ENCODE data around the gene XRCC4.

XRCC4 gene

GRCh38 chr5:83097689-83098231 is 20.4 kb downstream of the XRCC4 start:
- TF ChIP-seq CTCF (IDR thresholded peaks at IDR 0.05; ENCODE audit: low read depth, low read length): no peak
- no peak for TF ChIP-seq MAX (IDR thresholded peaks at IDR 0.05; ENCODE audit: low read depth, low read length)
- no peak for TF ChIP-seq MYC (IDR thresholded peaks at IDR 0.05; ENCODE audit: low read depth, low read length)
- no peak for DNase-seq (ENCODE audit: low read depth)
- no peak overlapping the region for H3K4me3 ChIP-seq (ENCODE audit: low read depth, low read length)

GRCh38 chr5:83099001-83099400 is 21.7 kb downstream of the XRCC4 start:
- DNase-seq (ENCODE audit: low read depth): no peak
- TF ChIP-seq MAX (IDR thresholded peaks at IDR 0.05; ENCODE audit: low read depth, low read length): no peak
- H3K4me3 ChIP-seq (ENCODE audit: low read depth, low read length): no peak overlapping the region

GRCh38 chr5:83099445-83099844 is 22.1 kb downstream of the XRCC4 start:
- TF ChIP-seq MAX (IDR thresholded peaks at IDR 0.05; ENCODE audit: low read depth, low read length) (no peak), MYC (IDR thresholded peaks at IDR 0.05; ENCODE audit: low read depth, low read length) (no peak)
- no peak overlapping the region for H3K4me3 ChIP-seq (ENCODE audit: low read depth, low read length)
- no peak for DNase-seq (ENCODE audit: low read depth)

- no peak for DNase-seq (ENCODE audit: low read depth)
- no peak overlapping the region for H3K4me3 ChIP-seq (ENCODE audit: low read depth, low read length)
- TF ChIP-seq MAX (IDR thresholded peaks at IDR 0.05; ENCODE audit: low read depth, low read length): no peak
- no peak for TF ChIP-seq CTCF (IDR thresholded peaks at IDR 0.05; ENCODE audit: low read depth, low read length)
- no peak for TF ChIP-seq MYC (IDR thresholded peaks at IDR 0.05; ENCODE audit: low read depth, low read length)
- no peak for TF ChIP-seq POLR2A (IDR thresholded peaks at IDR 0.05; ENCODE audit: extremely low read depth, insufficient read length)
Measured at GRCh38 chr5:83101514-83101913, 24.2 kb downstream of the XRCC4 start.

GRCh38 chr5:83102364-83102980 is 25.1 kb downstream of the XRCC4 start:
- no peak for TF ChIP-seq CTCF (IDR thresholded peaks at IDR 0.05; ENCODE audit: low read depth, low read length)
- no peak for TF ChIP-seq MYC (IDR thresholded peaks at IDR 0.05; ENCODE audit: low read depth, low read length)
- no peak for TF ChIP-seq MAX (IDR thresholded peaks at IDR 0.05; ENCODE audit: low read depth, low read length)
- no peak for TF ChIP-seq POLR2A (IDR thresholded peaks at IDR 0.05; ENCODE audit: extremely low read depth, insufficient read length)
- no peak for DNase-seq (ENCODE audit: low read depth)
- no peak overlapping the region for H3K4me3 ChIP-seq (ENCODE audit: low read depth, low read length)

GRCh38 chr5:83104021-83104420 is 26.7 kb downstream of the XRCC4 start:
- no peak for DNase-seq (ENCODE audit: low read depth)
- H3K4me3 ChIP-seq (ENCODE audit: low read depth, low read length): no peak overlapping the region
- TF ChIP-seq CTCF (IDR thresholded peaks at IDR 0.05; ENCODE audit: low read depth, low read length) (no peak), POLR2A (IDR thresholded peaks at IDR 0.05; ENCODE audit: extremely low read depth, insufficient read length) (no peak), MAX (IDR thresholded peaks at IDR 0.05; ENCODE audit: low read depth, low read length) (no peak), MYC (IDR thresholded peaks at IDR 0.05; ENCODE audit: low read depth, low read length) (no peak)

Measured in NB4 (cell line).